Measurements from ENCODE around the gene FRMPD4.

FRMPD4 gene

GRCh38 chrX:12563121-12563520 is 424.8 kb downstream of the FRMPD4 start:
- Histone ChIP-seq H3K27ac (ENCODE audit: low read length) (no peak overlapping the region), H3K4me1 (ENCODE audit: insufficient read depth, low read length) (no peaks in the 10 kb centered on the region), H3K4me3 (ENCODE audit: low read length) (no peak overlapping the region), H3K9ac (ENCODE audit: low read depth, low read length) (no peak overlapping the region), H3K36me3 (ENCODE audit: insufficient read depth, low read depth, low read length) (no peaks in the 10 kb centered on the region), H3K27me3 (ENCODE audit: insufficient read depth, low read length) (no peaks in the 10 kb centered on the region), H3K9me3 (ENCODE audit: insufficient read depth, low read depth, low read length) (no peaks in the 10 kb centered on the region)

GRCh38 chrX:12564221-12564620 is 425.9 kb downstream of the FRMPD4 start:
- no peak overlapping the region for H3K4me3 ChIP-seq (ENCODE audit: low read length)
- H3K36me3 ChIP-seq (ENCODE audit: insufficient read depth, low read depth, low read length): no peaks in the 10 kb centered on the region
- H3K27ac ChIP-seq (ENCODE audit: low read length): no peak overlapping the region
- H3K9ac ChIP-seq (ENCODE audit: low read depth, low read length): no peak overlapping the region
- no peaks in the 10 kb centered on the region for H3K27me3 ChIP-seq (ENCODE audit: insufficient read depth, low read length)
- H3K4me1 ChIP-seq (ENCODE audit: insufficient read depth, low read length): no peaks in the 10 kb centered on the region
- no peaks in the 10 kb centered on the region for H3K9me3 ChIP-seq (ENCODE audit: insufficient read depth, low read depth, low read length)

DNA sequence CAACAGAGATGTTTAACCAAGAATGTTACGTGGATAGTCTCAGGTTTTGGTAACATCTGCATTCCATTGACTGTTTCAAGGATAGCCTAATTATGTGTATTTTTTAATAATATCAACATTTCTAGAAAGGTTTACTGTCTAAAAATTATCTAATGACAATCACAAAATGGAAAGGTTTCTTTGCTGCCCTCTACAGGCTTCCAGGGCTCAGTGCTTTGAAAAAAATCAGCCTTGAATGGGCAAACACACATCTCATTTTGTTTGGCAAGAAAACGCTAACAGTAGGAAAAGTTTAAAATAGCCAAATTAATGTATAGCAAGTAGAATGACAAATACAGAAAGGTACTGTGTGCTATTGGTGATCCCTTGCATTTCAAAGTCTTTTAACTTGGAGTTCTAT is 429.6 kb downstream of the FRMPD4 start:
- H3K9me3 ChIP-seq (ENCODE audit: insufficient read depth, low read depth, low read length): no peaks in the 10 kb centered on the region
- H3K27me3 ChIP-seq (ENCODE audit: insufficient read depth, low read length): no peaks in the 10 kb centered on the region

GRCh38 chrX:12570859-12571501 is 432.7 kb downstream of the FRMPD4 start:
- Histone ChIP-seq H3K36me3 (ENCODE audit: insufficient read depth, low read depth, low read length) (no peaks in the 10 kb centered on the region), H3K27me3 (ENCODE audit: insufficient read depth, low read length) (no peaks in the 10 kb centered on the region), H3K4me3 (ENCODE audit: low read length) (no peak overlapping the region), H3K9ac (ENCODE audit: low read depth, low read length) (no peak overlapping the region), H3K4me1 (ENCODE audit: insufficient read depth, low read length) (peaks cover 2% of the 10 kb centered on the region; the same call in 1 of the 2 replicates), H3K9me3 (ENCODE audit: insufficient read depth, low read depth, low read length) (no peaks in the 10 kb centered on the region), H3K27ac (ENCODE audit: low read length) (no peak overlapping the region)

More for the DNA sequence above, 429.6 kb downstream of the FRMPD4 start:
- Histone ChIP-seq H3K4me1 (ENCODE audit: insufficient read depth, low read length) (peaks cover 2% of the 10 kb centered on the region; the same call in 1 of the 2 replicates), H3K27ac (ENCODE audit: low read length) (no peak overlapping the region), H3K9ac (ENCODE audit: low read depth, low read length) (no peak overlapping the region), H3K4me3 (ENCODE audit: low read length) (no peak overlapping the region), H3K36me3 (ENCODE audit: insufficient read depth, low read depth, low read length) (no peaks in the 10 kb centered on the region)

GRCh38 chrX:12579311-12579710 is 441.0 kb downstream of the FRMPD4 start:
- Histone ChIP-seq H3K36me3 (ENCODE audit: insufficient read depth, low read depth, low read length) (no peaks in the 10 kb centered on the region), H3K27me3 (ENCODE audit: insufficient read depth, low read length) (no peaks in the 10 kb centered on the region), H3K4me1 (ENCODE audit: insufficient read depth, low read length) (no peaks in the 10 kb centered on the region)

GRCh38 chrX:12580548-12580947 is 442.3 kb downstream of the FRMPD4 start:
- no peaks in the 10 kb centered on the region for H3K36me3 ChIP-seq (ENCODE audit: insufficient read depth, low read depth, low read length)
- H3K9ac ChIP-seq (ENCODE audit: low read depth, low read length): no peak overlapping the region
- no peaks in the 10 kb centered on the region for H3K27me3 ChIP-seq (ENCODE audit: insufficient read depth, low read length)
- H3K4me1 ChIP-seq (ENCODE audit: insufficient read depth, low read length): no peaks in the 10 kb centered on the region
- no peak overlapping the region for H3K27ac ChIP-seq (ENCODE audit: low read length)
- H3K4me3 ChIP-seq (ENCODE audit: low read length): no peak overlapping the region
- no peaks in the 10 kb centered on the region for H3K9me3 ChIP-seq (ENCODE audit: insufficient read depth, low read depth, low read length)

More at GRCh38 chrX:12579311-12579710, 441.0 kb downstream of the FRMPD4 start:
- H3K27ac ChIP-seq (ENCODE audit: low read length): no peak overlapping the region
- H3K9ac ChIP-seq (ENCODE audit: low read depth, low read length): no peak overlapping the region
- H3K4me3 ChIP-seq (ENCODE audit: low read length): no peak overlapping the region
- no peaks in the 10 kb centered on the region for H3K9me3 ChIP-seq (ENCODE audit: insufficient read depth, low read depth, low read length)

DNA sequence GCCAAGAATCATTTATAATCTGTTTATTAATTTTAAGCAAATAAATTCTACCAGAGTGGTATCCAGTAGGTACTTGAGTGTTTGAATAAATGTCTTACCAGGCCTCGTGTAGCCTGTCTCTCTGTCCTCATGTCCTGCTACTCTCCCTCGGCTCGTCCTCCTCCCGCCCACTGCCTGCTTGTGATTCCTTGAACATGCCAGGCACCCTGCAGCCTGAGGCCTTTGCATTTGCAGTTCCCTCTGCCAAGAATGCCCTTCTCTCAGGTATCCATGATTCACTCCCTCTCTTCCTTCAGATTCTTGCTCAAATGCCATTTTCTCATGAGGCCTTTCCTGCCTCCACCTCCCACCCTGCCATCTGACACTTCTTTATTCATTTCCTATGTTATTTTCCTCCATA is 443.3 kb downstream of the FRMPD4 start:
- Histone ChIP-seq H3K4me1 (ENCODE audit: insufficient read depth, low read length) (no peaks in the 10 kb centered on the region), H3K27ac (ENCODE audit: low read length) (no peak overlapping the region), H3K27me3 (ENCODE audit: insufficient read depth, low read length) (no peaks in the 10 kb centered on the region), H3K9me3 (ENCODE audit: insufficient read depth, low read depth, low read length) (no peaks in the 10 kb centered on the region), H3K4me3 (ENCODE audit: low read length) (no peak overlapping the region), H3K36me3 (ENCODE audit: insufficient read depth, low read depth, low read length) (no peaks in the 10 kb centered on the region), H3K9ac (ENCODE audit: low read depth, low read length) (no peak overlapping the region)

- H3K27me3 ChIP-seq (ENCODE audit: insufficient read depth, low read length): no peaks in the 10 kb centered on the region
- H3K4me3 ChIP-seq (ENCODE audit: low read length): no peak overlapping the region
- H3K9me3 ChIP-seq (ENCODE audit: insufficient read depth, low read depth, low read length): no peaks in the 10 kb centered on the region
- no peaks in the 10 kb centered on the region for H3K36me3 ChIP-seq (ENCODE audit: insufficient read depth, low read depth, low read length)
- no peak overlapping the region for H3K27ac ChIP-seq (ENCODE audit: low read length)
- H3K4me1 ChIP-seq (ENCODE audit: insufficient read depth, low read length): no peaks in the 10 kb centered on the region
- H3K9ac ChIP-seq (ENCODE audit: low read depth, low read length): no peak overlapping the region
Observed at GRCh38 chrX:12582649-12583048, 444.4 kb downstream of the FRMPD4 start.

DNA sequence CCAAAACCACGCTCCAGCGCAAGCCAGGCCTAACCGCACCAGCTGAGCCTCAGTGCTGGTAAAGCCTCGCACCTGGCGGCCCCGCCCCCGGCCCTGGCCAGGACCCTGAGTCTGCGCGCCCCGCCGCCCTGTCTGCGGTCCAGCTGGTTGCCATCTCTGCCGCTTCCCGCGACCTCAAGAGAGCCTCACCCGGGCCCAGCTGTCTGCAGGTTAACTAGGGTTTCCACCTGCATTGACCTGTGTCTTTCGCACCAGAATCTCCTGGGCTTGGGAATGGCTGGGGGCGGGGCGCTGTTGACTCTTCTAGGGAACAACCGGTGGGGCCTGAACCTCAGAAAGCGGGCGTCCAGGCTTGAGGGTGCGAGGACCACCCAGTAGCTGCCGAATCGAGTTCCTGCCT is 445.3 kb downstream of the FRMPD4 start:
- no peaks in the 10 kb centered on the region for H3K27me3 ChIP-seq (ENCODE audit: insufficient read depth, low read length)
- H3K9ac ChIP-seq (ENCODE audit: low read depth, low read length): no peak overlapping the region
- no peaks in the 10 kb centered on the region for H3K9me3 ChIP-seq (ENCODE audit: insufficient read depth, low read depth, low read length)
- no peak overlapping the region for H3K4me3 ChIP-seq (ENCODE audit: low read length)
- no peaks in the 10 kb centered on the region for H3K36me3 ChIP-seq (ENCODE audit: insufficient read depth, low read depth, low read length)
- no peaks in the 10 kb centered on the region for H3K4me1 ChIP-seq (ENCODE audit: insufficient read depth, low read length)
- H3K27ac ChIP-seq (ENCODE audit: low read length): no peak overlapping the region

GRCh38 chrX:12595720-12596119 is 457.4 kb downstream of the FRMPD4 start:
- Histone ChIP-seq H3K27ac (ENCODE audit: low read length) (no peak overlapping the region), H3K4me3 (ENCODE audit: low read length) (no peak overlapping the region), H3K9ac (ENCODE audit: low read depth, low read length) (no peak overlapping the region), H3K36me3 (ENCODE audit: insufficient read depth, low read depth, low read length) (no peaks in the 10 kb centered on the region), H3K4me1 (ENCODE audit: insufficient read depth, low read length) (no peaks in the 10 kb centered on the region), H3K27me3 (ENCODE audit: insufficient read depth, low read length) (no peaks in the 10 kb centered on the region), H3K9me3 (ENCODE audit: insufficient read depth, low read depth, low read length) (no peaks in the 10 kb centered on the region)

DNA sequence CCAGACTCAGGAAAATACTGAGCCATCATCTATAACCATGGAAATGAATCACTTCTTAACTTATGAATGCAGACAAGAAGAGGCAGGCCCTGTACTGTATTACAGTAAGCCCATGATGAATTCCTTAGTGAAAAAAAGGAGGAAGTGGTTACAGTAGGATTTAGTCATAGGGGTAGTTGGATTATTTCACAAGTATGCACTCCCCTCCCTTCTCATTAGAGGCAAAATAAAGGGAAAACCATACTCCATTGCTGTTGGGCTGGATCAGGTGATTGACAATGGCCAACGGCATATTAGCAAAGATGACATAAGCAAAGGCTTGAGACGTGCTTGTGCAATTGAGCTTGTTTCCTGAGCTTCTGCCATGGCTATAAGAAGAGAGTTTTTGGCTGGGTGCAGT is 471.8 kb downstream of the FRMPD4 start:
- no peaks in the 10 kb centered on the region for H3K4me1 ChIP-seq (ENCODE audit: insufficient read depth, low read length)
- H3K27ac ChIP-seq (ENCODE audit: low read length): no peak overlapping the region
- no peaks in the 10 kb centered on the region for H3K9me3 ChIP-seq (ENCODE audit: insufficient read depth, low read depth, low read length)
- H3K9ac ChIP-seq (ENCODE audit: low read depth, low read length): no peak overlapping the region
- H3K4me3 ChIP-seq (ENCODE audit: low read length): no peak overlapping the region
- H3K36me3 ChIP-seq (ENCODE audit: insufficient read depth, low read depth, low read length): no peaks in the 10 kb centered on the region
- H3K27me3 ChIP-seq (ENCODE audit: insufficient read depth, low read length): no peaks in the 10 kb centered on the region

DNA sequence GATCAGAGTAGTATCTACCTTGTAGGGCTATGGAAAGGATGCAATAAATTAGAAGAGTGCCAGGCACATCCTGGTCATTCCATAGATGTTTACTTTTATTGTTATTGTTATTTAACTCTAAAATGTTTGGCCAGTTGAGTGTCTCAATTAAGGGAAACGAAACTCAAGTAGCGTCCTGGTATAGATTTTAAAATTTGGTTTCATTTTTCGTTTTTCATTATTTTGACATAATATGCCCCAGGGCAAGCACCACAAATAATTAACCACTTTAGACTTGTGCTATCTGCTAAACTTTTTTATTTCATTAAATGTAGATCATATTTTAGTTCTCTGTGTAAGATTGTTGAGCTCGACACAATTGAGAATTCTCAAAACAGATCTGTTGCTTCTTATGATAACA is 473.2 kb downstream of the FRMPD4 start:
- H3K4me1 ChIP-seq (ENCODE audit: insufficient read depth, low read length): no peaks in the 10 kb centered on the region
- H3K27ac ChIP-seq (ENCODE audit: low read length): no peak overlapping the region
- H3K36me3 ChIP-seq (ENCODE audit: insufficient read depth, low read depth, low read length): no peaks in the 10 kb centered on the region
- no peak overlapping the region for H3K4me3 ChIP-seq (ENCODE audit: low read length)
- no peak overlapping the region for H3K9ac ChIP-seq (ENCODE audit: low read depth, low read length)
- H3K9me3 ChIP-seq (ENCODE audit: insufficient read depth, low read depth, low read length): no peaks in the 10 kb centered on the region
- H3K27me3 ChIP-seq (ENCODE audit: insufficient read depth, low read length): no peaks in the 10 kb centered on the region
